GM12878 (cell line): ENCODE results near the gene TRIM54. TPM values are rescaled to one million over a fixed set of nuclear protein-coding genes. Genes with fewer than 3 reads are reported as not detected.
A peak's percentile ranks its signal among the peaks of the same experiment; 100 is the strongest.

ENCODE experiments used
- ATAC-seq: fragments of 200-7000 bp; cut with Tn5 transposase; 3 replicates; pipeline ENCODE4 v1.9.1; 2020; ENCODE audit warnings: mild to moderate bottlenecking, moderate library complexity
- BruUV-seq: library from RNA; stranded (reverse); fragments of 400-500 nt; replicated peaks from 2 replicates; lab custom pipeline; 2021; lab: Mats Ljungman, UMichigan
- CTCF ChIA-PET: fragments of 300-600 bp; sonication (Branson Sonifier 250); formaldehyde crosslinking; extraction: SDS; loops from one replicate; lab custom pipeline; 2021; ENCODE audit warnings: inconsistent platforms; lab: Yijun Ruan, JAX
- POLR2A ChIA-PET: fragments of 350-600 bp; formaldehyde crosslinking; extraction: SDS; loops from one replicate; lab custom pipeline; 2021; ENCODE audit warnings: inconsistent platforms; lab: Charles Lee
- RAD21 ChIA-PET: fragments of 300-600 bp; sonication (Branson Sonifier 250); formaldehyde crosslinking; loops from one replicate; lab custom pipeline; 2023; ENCODE audit warnings: antibody characterized with exemption; ENCODE audit not compliant: unreplicated experiment; lab: Charles Lee
- SMC1A ChIA-PET: fragments of 300-600 bp; sonication (Branson Sonifier 250); formaldehyde crosslinking; loops from one replicate; lab custom pipeline; 2023; ENCODE audit not compliant: unreplicated experiment, uncharacterized antibody; lab: Charles Lee
- DNase-seq: peaks from one replicate; pipeline ENCODE4 v3.0.0-alpha.2; 2011; ENCODE audit warnings: low read depth, low spot score
- FAIRE-seq: peaks from 3 replicates; lab custom pipeline; 2011; peaks lifted over from hg19 to GRCh38; lab: Jason Lieb, UNC
- H2AFZ ChIP-seq: 2 replicates; pipeline ENCODE4 v1.6.0; 2011; ENCODE audit warnings: low read depth, low read length, control low read depth; ENCODE audit not compliant: control insufficient read depth
- H3K27ac ChIP-seq: 2 replicates; pipeline ENCODE4 v1.5.1; 2011; ENCODE audit warnings: control low read depth; ENCODE audit not compliant: control insufficient read depth, insufficient read depth
- H3K27me3 ChIP-seq, 2 experiments: replicated peaks in 1 of 2; 2 replicates each; pipeline versions ENCODE4 v1.6.0 to v1.6.1; 2011; ENCODE audit warnings: low read length in 1 of 2; ENCODE audit not compliant: control insufficient read depth in 2 of 2, insufficient read depth in 2 of 2
- H3K36me3 ChIP-seq, 2 experiments: 2 replicates each; pipeline ENCODE4 v1.5.1; 2011; ENCODE audit warnings: low read length in 1 of 2; ENCODE audit not compliant: control insufficient read depth in 2 of 2, insufficient read depth in 2 of 2
- H3K4me1 ChIP-seq: 2 replicates; pipeline ENCODE4 v1.6.1; 2011; ENCODE audit warnings: mild to moderate bottlenecking, low read length, moderate library complexity, mixed read lengths; ENCODE audit not compliant: control insufficient read depth, insufficient read depth
- H3K4me2 ChIP-seq: 2 replicates; pipeline ENCODE4 v1.6.0; 2011; ENCODE audit warnings: control low read depth; ENCODE audit not compliant: control insufficient read depth, insufficient read depth
- H3K4me3 ChIP-seq: fragments of 200-600 bp; sonication (generic); 2 replicates; pipeline ENCODE4 v1.5.1; 2016
- H3K79me2 ChIP-seq: 2 replicates; pipeline ENCODE4 v1.6.0; 2011; ENCODE audit warnings: low read length; ENCODE audit not compliant: control insufficient read depth, insufficient read depth
- H3K9ac ChIP-seq: 2 replicates; pipeline ENCODE4 v1.8.0; 2011; ENCODE audit warnings: low read length, control low read depth, mixed read lengths; ENCODE audit not compliant: control insufficient read depth, insufficient read depth
- H3K9me3 ChIP-seq: replicated peaks from 3 replicates; pipeline ENCODE4 v1.5.1; 2011; ENCODE audit warnings: mild to moderate bottlenecking, low read length; ENCODE audit not compliant: control insufficient read depth, insufficient read depth
- H4K20me1 ChIP-seq: 2 replicates; pipeline ENCODE4 v1.6.0; 2011; ENCODE audit not compliant: control insufficient read depth, insufficient read depth
- CBFB ChIP-seq: IDR thresholded peaks from 2 replicates; pipeline ENCODE4 v1.6.1; 2016; ENCODE audit warnings: antibody characterized with exemption, low read depth
- MEF2A ChIP-seq: IDR thresholded peaks from 2 replicates; pipeline ENCODE4 v1.6.1; 2011; ENCODE audit warnings: low read depth, mild to moderate bottlenecking, low read length, moderate library complexity; ENCODE audit not compliant: insufficient read depth
- POLR2A ChIP-seq: IDR thresholded peaks from 2 replicates; pipeline ENCODE4 v1.6.1; 2011; ENCODE audit warnings: low read depth, mild to moderate bottlenecking, low read length
- WGBS: methylation state at CpG from one replicate; pipeline ENCODE4 v1.1.6; 2016; ENCODE audit warnings: low lambda C conversion rate; ENCODE audit not compliant: insufficient replicate concordance, insufficient coverage; ENCODE audit errors: missing lambda C conversion rate; 5-methylcytosine and 5-hydroxymethylcytosine counted together
- in situ Hi-C: fragments of 300-500 bp; cut with MboI; formaldehyde crosslinking; loops from 9 replicates; pipeline ENCODE4 v1.14.3; 2018; ENCODE audit warnings: mixed read lengths
- intact Hi-C: fragments of 100-400 bp; cut with micrococcal nuclease; formaldehyde crosslinking; loops from one replicate; pipeline ENCODE4 v1.14.2; 2022; ENCODE audit not compliant: unreplicated experiment
- polyA plus RNA-seq, 11 experiments: library from polyadenylated mRNA; depleted of rRNA in 4 of 11; unstranded in 6 of 11; stranded (reverse) in 5 of 11; fragments of >200 nt; fragmentation: Nextera tagmentation in 4 of 11; fragmentation: Illumina TruSeq in 1 of 11; extraction: Ambion mirVana in 4 of 11; extraction: Trizol in 1 of 11; gene quantifications; 1 replicate in 1 of 11; 2 replicates in 10 of 11; pipeline versions ENCODE4 v1.2.1 to v1.2.3, GENCODE V29; 2011 to 2016; ENCODE audit warnings: inconsistent platforms in 2 of 11, missing spikeins in 2 of 11, low read depth in 1 of 11
- total RNA-seq, 4 experiments: library from RNA; depleted of rRNA in 3 of 4; stranded (reverse); fragments of >200 nt in 3 of 4; fragmentation: Illumina TruSeq in 1 of 4; extraction: Trizol in 1 of 4; gene quantifications; 2 replicates each; pipeline versions ENCODE4 v1.2.1 to v1.2.3, GENCODE V29; 2013 to 2021
- TF ChIP-seq, protein P1 (sequence below): IDR thresholded peaks from 2 replicates; pipeline ENCODE4 v1.6.1; 2012; ENCODE audit warnings: low read length, inconsistent platforms
- TF ChIP-seq, protein P2 (sequence below): fragments of 150-350 bp; IDR thresholded peaks from 2 replicates; pipeline ENCODE4 v1.6.1; 2014; ENCODE audit warnings: mild to moderate bottlenecking, low read depth, low read length

The TRIM54 gene
- total and polyA plus RNA-seq, 10 of the 15 experiments (the other 5 are each of a cell fraction or from before 2014, with no cell fraction given) = 0.03 to 0.08 TPM; not detected in 8

DNA sequence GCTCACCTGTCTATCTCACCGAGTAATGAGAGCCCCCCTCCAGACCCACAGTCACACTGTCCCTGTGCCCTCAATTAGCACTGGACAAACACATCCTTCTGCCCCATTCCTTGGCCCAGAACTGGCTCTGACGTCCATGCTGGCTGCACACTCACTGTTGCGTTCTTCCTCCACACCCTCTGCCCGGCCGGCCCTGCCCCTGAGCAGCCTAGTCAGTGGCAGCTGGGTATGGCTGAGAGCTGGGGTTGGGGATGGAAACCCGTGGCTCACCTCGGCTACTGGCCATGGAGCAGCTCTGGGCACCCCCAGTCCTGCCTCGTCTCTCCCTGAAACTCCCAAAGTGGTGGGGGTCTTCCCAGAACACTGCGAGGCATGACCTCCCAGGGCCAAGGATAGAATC is 32.5 kb downstream of the TRIM54 start:
- no peak for DNase-seq
- intact Hi-C loops = no loop called here
- ChIA-PET SMC1A (interaction anchor here (0.6 to 1.2 kb wide), 2 partner anchors 8 to 488 kb away, joined by 3 to 4 read pairs; partner anchors contain the start of gene MPV17), RAD21 (no interaction called here), POLR2A (no interaction called here), CTCF (interaction anchor here (1.6 kb wide), 1 partner anchor 12 kb away, joined by 16 read pairs; no protein-coding TSS in a partner anchor)
- no peaks in the 10 kb centered on the region for H4K20me1 ChIP-seq
- no peaks in the 10 kb centered on the region for H3K4me1 ChIP-seq
- no peaks in the 10 kb centered on the region for H3K27me3 ChIP-seq
- no peak for ATAC-seq
- H3K79me2 ChIP-seq = no peaks in the 10 kb centered on the region
- no peak overlapping the region for H2AFZ ChIP-seq
- no peak overlapping the region for H3K4me3 ChIP-seq
- no peak for FAIRE-seq
- H3K9me3 ChIP-seq = no peaks in the 10 kb centered on the region
- H3K4me2 ChIP-seq = no peak overlapping the region
- in situ Hi-C loops = no loop called here
- TF ChIP-seq MEF2A = no peak
- 0 out of 2 replicates have a peak, but pooled peaks have one; percentile 29 for TF ChIP-seq POLR2A
- TF ChIP-seq, protein P1, sequence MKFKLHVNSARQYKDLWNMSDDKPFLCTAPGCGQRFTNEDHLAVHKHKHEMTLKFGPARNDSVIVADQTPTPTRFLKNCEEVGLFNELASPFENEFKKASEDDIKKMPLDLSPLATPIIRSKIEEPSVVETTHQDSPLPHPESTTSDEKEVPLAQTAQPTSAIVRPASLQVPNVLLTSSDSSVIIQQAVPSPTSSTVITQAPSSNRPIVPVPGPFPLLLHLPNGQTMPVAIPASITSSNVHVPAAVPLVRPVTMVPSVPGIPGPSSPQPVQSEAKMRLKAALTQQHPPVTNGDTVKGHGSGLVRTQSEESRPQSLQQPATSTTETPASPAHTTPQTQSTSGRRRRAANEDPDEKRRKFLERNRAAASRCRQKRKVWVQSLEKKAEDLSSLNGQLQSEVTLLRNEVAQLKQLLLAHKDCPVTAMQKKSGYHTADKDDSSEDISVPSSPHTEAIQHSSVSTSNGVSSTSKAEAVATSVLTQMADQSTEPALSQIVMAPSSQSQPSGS = no peak
- no peak for TF ChIP-seq CBFB
- no TSS peak for BruUV-seq
- WGBS = 74% methylated on average over 9 of the region's 9 CpGs
- H3K36me3 ChIP-seq = peaks cover 0 to 6% of the 10 kb centered on the region in 2 experiments; a peak in 2 of 4 replicates
- no peak overlapping the region for H3K27ac ChIP-seq
- H3K9ac ChIP-seq = no peak overlapping the region

DNA sequence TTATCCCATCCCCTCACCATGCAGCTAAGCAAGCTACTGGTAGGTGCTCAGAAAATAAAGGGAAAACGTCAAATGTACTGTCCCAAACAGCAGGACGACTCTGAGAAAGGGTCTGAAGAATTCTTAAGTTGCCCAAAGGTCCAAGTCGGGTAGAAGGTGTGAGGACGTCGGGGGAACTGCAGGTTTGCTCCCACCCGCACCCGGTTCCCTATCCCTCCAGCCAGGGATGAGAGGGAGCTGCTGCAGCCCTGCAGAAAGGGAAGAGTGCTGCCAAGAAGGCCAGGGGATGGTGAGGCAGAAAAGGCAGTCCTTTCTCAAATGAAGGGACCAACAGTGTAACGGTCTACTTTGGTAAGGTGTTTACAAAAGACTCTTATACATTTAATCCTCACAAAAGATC is 32.9 kb downstream of the TRIM54 start:
- Histone ChIP-seq H4K20me1 (no peaks in the 10 kb centered on the region), H3K9me3 (no peaks in the 10 kb centered on the region), H3K79me2 (no peaks in the 10 kb centered on the region), H3K4me2 (no peak overlapping the region), H3K27ac (no peak overlapping the region), H3K4me3 (no peak overlapping the region), H2AFZ (no peak overlapping the region), H3K27me3 (no peaks in the 10 kb centered on the region), H3K9ac (no peak overlapping the region), H3K4me1 (no peaks in the 10 kb centered on the region), H3K36me3 (peaks cover 0 to 6% of the 10 kb centered on the region in 2 experiments; a peak in 2 of 4 replicates)
- TF ChIP-seq, protein P2, sequence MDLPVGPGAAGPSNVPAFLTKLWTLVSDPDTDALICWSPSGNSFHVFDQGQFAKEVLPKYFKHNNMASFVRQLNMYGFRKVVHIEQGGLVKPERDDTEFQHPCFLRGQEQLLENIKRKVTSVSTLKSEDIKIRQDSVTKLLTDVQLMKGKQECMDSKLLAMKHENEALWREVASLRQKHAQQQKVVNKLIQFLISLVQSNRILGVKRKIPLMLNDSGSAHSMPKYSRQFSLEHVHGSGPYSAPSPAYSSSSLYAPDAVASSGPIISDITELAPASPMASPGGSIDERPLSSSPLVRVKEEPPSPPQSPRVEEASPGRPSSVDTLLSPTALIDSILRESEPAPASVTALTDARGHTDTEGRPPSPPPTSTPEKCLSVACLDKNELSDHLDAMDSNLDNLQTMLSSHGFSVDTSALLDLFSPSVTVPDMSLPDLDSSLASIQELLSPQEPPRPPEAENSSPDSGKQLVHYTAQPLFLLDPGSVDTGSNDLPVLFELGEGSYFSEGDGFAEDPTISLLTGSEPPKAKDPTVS = no peak
- intact Hi-C loops (no loop called here), in situ Hi-C loops (no loop called here)
- FAIRE-seq (no peak), DNase-seq (no peak), ATAC-seq (no peak)
- POLR2A ChIA-PET = no interaction called here
- no TSS peak for BruUV-seq
- 92% methylated on average over 8 of the region's 8 CpGs for WGBS
- RAD21 ChIA-PET = no interaction called here
- CTCF ChIA-PET = interaction anchor here (1.6 kb wide), 1 partner anchor 12 kb away, joined by 16 read pairs; no protein-coding TSS in a partner anchor
- SMC1A ChIA-PET = no interaction called here
